ENCODE data around the gene DOCK9. TPM values are rescaled to one million over a fixed set of nuclear protein-coding genes. Genes with fewer than 3 reads are reported as not detected.

Gene DOCK9
- total and polyA plus RNA-seq, 2 experiments from 2014 or later, result 8.5 to 57.7 TPM

GRCh38 chr13:98918771-98919170 lies 59.1 kb downstream of the DOCK9 start:
- Histone ChIP-seq H2AFZ (no peak overlapping the region), H3K4me2 (no peak overlapping the region), H3F3A (replicated peaks; ENCODE audit: low read depth) (no peaks in the 10 kb centered on the region), H3K9me2 (ENCODE audit: insufficient read depth) (no peaks in the 10 kb centered on the region), H3K36me3 (ENCODE audit: insufficient read depth) (no peaks in the 10 kb centered on the region), H3K4me3 (no peak overlapping the region), H3K27me3 (ENCODE audit: insufficient read depth) (no peaks in the 10 kb centered on the region), H3K4me1 (ENCODE audit: insufficient read depth) (no peaks in the 10 kb centered on the region), H3K27ac (ENCODE audit: low read depth) (no peak overlapping the region), H4K20me1 (replicated peaks; ENCODE audit: insufficient read depth) (no peaks in the 10 kb centered on the region), H3K79me2 (replicated peaks; ENCODE audit: insufficient read depth) (no peaks in the 10 kb centered on the region)
- ATAC-seq (no peak), DNase-seq (ENCODE audit: low spot score) (no peak)
- Mint-ChIP-seq H3K9me3 (no peaks in the 10 kb centered on the region), H3K27me3 (ENCODE audit: insufficient read depth, low read depth, poor library complexity) (no peaks in the 10 kb centered on the region), H3K4me3 (no peak overlapping the region), H3K36me3 (ENCODE audit: low read depth) (no peaks in the 10 kb centered on the region), H3K27ac (no peak overlapping the region), H3K4me1 (peaks cover 11% of the 10 kb centered on the region)
- no peak for TF ChIP-seq CREB1 (CRISPR knock-in tag; IDR thresholded peaks at IDR 0.05; ENCODE audit: low read depth)
- TF ChIP-seq JUNB (IDR thresholded peaks at IDR 0.05; ENCODE audit: unreplicated experiment), result no peak
- TF ChIP-seq, protein P1, sequence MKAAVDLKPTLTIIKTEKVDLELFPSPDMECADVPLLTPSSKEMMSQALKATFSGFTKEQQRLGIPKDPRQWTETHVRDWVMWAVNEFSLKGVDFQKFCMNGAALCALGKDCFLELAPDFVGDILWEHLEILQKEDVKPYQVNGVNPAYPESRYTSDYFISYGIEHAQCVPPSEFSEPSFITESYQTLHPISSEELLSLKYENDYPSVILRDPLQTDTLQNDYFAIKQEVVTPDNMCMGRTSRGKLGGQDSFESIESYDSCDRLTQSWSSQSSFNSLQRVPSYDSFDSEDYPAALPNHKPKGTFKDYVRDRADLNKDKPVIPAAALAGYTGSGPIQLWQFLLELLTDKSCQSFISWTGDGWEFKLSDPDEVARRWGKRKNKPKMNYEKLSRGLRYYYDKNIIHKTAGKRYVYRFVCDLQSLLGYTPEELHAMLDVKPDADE (IDR thresholded peaks at IDR 0.05), result no peak
- TF ChIP-seq ZNF114 (CRISPR knock-in tag; IDR thresholded peaks at IDR 0.05), result no peak
- TF ChIP-seq REST (IDR thresholded peaks at IDR 0.05; ENCODE audit: unreplicated experiment), result no peak
- TF ChIP-seq ZNF331 (CRISPR knock-in tag; IDR thresholded peaks at IDR 0.05; ENCODE audit: low read depth), result no peak
- TF ChIP-seq STAT1 (IDR thresholded peaks at IDR 0.05; ENCODE audit: unreplicated experiment), result no peak
- TF ChIP-seq NANOG (IDR thresholded peaks at IDR 0.05; ENCODE audit: borderline replicate concordance), result no peak
- TF ChIP-seq, protein P2, sequence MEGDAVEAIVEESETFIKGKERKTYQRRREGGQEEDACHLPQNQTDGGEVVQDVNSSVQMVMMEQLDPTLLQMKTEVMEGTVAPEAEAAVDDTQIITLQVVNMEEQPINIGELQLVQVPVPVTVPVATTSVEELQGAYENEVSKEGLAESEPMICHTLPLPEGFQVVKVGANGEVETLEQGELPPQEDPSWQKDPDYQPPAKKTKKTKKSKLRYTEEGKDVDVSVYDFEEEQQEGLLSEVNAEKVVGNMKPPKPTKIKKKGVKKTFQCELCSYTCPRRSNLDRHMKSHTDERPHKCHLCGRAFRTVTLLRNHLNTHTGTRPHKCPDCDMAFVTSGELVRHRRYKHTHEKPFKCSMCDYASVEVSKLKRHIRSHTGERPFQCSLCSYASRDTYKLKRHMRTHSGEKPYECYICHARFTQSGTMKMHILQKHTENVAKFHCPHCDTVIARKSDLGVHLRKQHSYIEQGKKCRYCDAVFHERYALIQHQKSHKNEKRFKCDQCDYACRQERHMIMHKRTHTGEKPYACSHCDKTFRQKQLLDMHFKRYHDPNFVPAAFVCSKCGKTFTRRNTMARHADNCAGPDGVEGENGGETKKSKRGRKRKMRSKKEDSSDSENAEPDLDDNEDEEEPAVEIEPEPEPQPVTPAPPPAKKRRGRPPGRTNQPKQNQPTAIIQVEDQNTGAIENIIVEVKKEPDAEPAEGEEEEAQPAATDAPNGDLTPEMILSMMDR (conservative IDR thresholded peaks at IDR 0.05; ENCODE audit: low read depth in 2 of 2), result no peak

GRCh38 chr13:98917116-98917515 lies 60.7 kb downstream of the DOCK9 start:
- Histone ChIP-seq H3K4me2 (no peak overlapping the region), H4K20me1 (replicated peaks; ENCODE audit: insufficient read depth) (no peaks in the 10 kb centered on the region), H3K79me2 (replicated peaks; ENCODE audit: insufficient read depth) (no peaks in the 10 kb centered on the region), H3K27me3 (ENCODE audit: insufficient read depth) (no peaks in the 10 kb centered on the region), H3K4me1 (ENCODE audit: insufficient read depth) (no peaks in the 10 kb centered on the region), H2AFZ (no peak overlapping the region), H3F3A (replicated peaks; ENCODE audit: low read depth) (no peaks in the 10 kb centered on the region), H3K36me3 (ENCODE audit: insufficient read depth) (no peaks in the 10 kb centered on the region), H3K27ac (ENCODE audit: low read depth) (no peak overlapping the region), H3K9me2 (ENCODE audit: insufficient read depth) (no peaks in the 10 kb centered on the region), H3K4me3 (no peak overlapping the region)
- Mint-ChIP-seq H3K9me3 (no peaks in the 10 kb centered on the region), H3K27me3 (ENCODE audit: insufficient read depth, low read depth, poor library complexity) (no peaks in the 10 kb centered on the region), H3K4me1 (peaks cover 7% of the 10 kb centered on the region), H3K36me3 (ENCODE audit: low read depth) (no peaks in the 10 kb centered on the region), H3K27ac (no peak overlapping the region), H3K4me3 (no peak overlapping the region)
- ATAC-seq (no peak), DNase-seq (ENCODE audit: low spot score) (no peak)
- TF ChIP-seq, protein P1 (IDR thresholded peaks at IDR 0.05), result no peak
- no peak for TF ChIP-seq ZNF114 (CRISPR knock-in tag; IDR thresholded peaks at IDR 0.05)
